Endodermal cell (in vitro differentiated cells): ENCODE measurements around the gene FAF2. TPM values are rescaled to one million over a fixed set of nuclear protein-coding genes. Genes with fewer than 3 reads are reported as not detected.

Experiments used
- DNase-seq: peaks from one replicate; pipeline ENCODE4 v3.0.0-alpha.2; 2017
- H3K27ac ChIP-seq: 2 replicates; pipeline ENCODE4 v1.5.1; 2013; ENCODE audit warnings: mild to moderate bottlenecking, low read depth, low read length, moderate library complexity
- H3K27me3 ChIP-seq: 2 replicates; pipeline ENCODE4 v1.6.1; 2013; ENCODE audit warnings: mild to moderate bottlenecking, low read length, moderate library complexity; ENCODE audit not compliant: insufficient read depth, control insufficient read depth, poor library complexity, severe bottlenecking
- H3K36me3 ChIP-seq: 2 replicates; pipeline ENCODE4 v1.7.0; 2013; ENCODE audit warnings: mild to moderate bottlenecking, low read length, moderate library complexity; ENCODE audit not compliant: control insufficient read depth, insufficient read depth
- H3K4me1 ChIP-seq: one replicate; pipeline ENCODE4 v1.7.0; 2013; ENCODE audit warnings: low read length; ENCODE audit not compliant: control insufficient read depth, insufficient read depth
- H3K4me3 ChIP-seq: 2 replicates; pipeline ENCODE4 v1.5.1; 2013; ENCODE audit warnings: mild to moderate bottlenecking, low read length, moderate library complexity
- H3K9ac ChIP-seq: 2 replicates; pipeline ENCODE4 v1.6.1; 2013; ENCODE audit warnings: mild to moderate bottlenecking, low read length, moderate library complexity; ENCODE audit not compliant: poor library complexity, severe bottlenecking; ENCODE audit errors: extremely low read depth
- H3K9me3 ChIP-seq: 2 replicates; pipeline ENCODE4 v1.6.1; 2013; ENCODE audit warnings: mild to moderate bottlenecking, low read length, moderate library complexity; ENCODE audit not compliant: control insufficient read depth
- H3K27ac Mint-ChIP-seq: 2 replicates; pipeline ENCODE4 v1.8.0; 2020; ENCODE audit warnings: mixed read lengths
- H3K27me3 Mint-ChIP-seq: 2 replicates; pipeline ENCODE4 v1.8.0; 2021; ENCODE audit warnings: mild to moderate bottlenecking, mixed read lengths; ENCODE audit not compliant: insufficient read depth
- H3K36me3 Mint-ChIP-seq: 2 replicates; pipeline ENCODE4 v1.8.0; 2020; ENCODE audit warnings: low read depth, mixed read lengths
- H3K4me1 Mint-ChIP-seq: 2 replicates; pipeline ENCODE4 v1.8.0; 2020; ENCODE audit warnings: mixed read lengths
- H3K4me3 Mint-ChIP-seq: 2 replicates; pipeline ENCODE4 v1.8.0; 2020; ENCODE audit warnings: mild to moderate bottlenecking, moderate library complexity, mixed read lengths
- H3K9me3 Mint-ChIP-seq: 2 replicates; pipeline ENCODE4 v1.8.0; 2020; ENCODE audit warnings: mild to moderate bottlenecking, mixed read lengths
- WGBS, 2 experiments: methylation state at CpG; one replicate each; pipeline versions ENCODE4 v1.1.5 to v1.1.7; 2013; ENCODE audit warnings: missing lambda C conversion rate in 2 of 2, mixed read lengths in 1 of 2; ENCODE audit not compliant: insufficient coverage in 1 of 2, insufficient read length in 1 of 2; 5-methylcytosine and 5-hydroxymethylcytosine counted together
- total RNA-seq, 2 donors: library from RNA; stranded (reverse); fragmentation: NEBNext Ultra II Directional in 1 of 2; extraction: Animal tissue kit (Norgen Biotek cat#: 25700) in 1 of 2; gene quantifications; 2 replicates in 1 of 2; 3 replicates in 1 of 2; pipeline ENCODE4 v1.2.1, GENCODE V29; 2021
- TF ChIP-seq, protein P1 (sequence below): fragments of 200-600 bp; sonication (generic); conservative IDR thresholded peaks from 2 replicates; pipeline ENCODE4 v1.5.0; 2021; ENCODE audit warnings: antibody characterized with exemption, mild to moderate bottlenecking

FAF2 gene
- total RNA-seq, 2 donors from 2014 or later, result 42.9 to 53.0 TPM

DNA sequence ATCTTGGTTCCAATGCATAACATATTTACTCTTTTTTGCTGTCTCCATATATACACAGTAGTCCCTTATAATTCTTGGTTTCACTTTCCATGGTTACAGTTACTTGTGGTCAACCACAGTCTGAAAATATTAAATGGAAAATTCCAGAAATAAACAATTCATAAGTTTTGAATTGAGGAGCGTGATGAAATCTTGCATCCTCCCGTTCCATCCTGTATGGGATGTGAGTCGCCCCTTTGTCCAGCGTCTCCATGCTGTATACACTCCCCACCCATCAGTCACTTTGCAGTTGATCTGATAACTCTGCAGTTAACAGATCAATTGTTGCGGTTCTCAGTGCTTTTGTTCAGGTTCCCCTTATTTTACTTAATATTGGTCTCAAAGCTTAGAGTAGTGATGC lies 11.5 kb upstream of the FAF2 start:
- H3K9me3 Mint-ChIP-seq, result peaks cover 30% of the 10 kb centered on the region
- DNase-seq, result no peak
- H3K27ac ChIP-seq, result no peak overlapping the region
- H3K9me3 ChIP-seq, result peaks cover 26% of the 10 kb centered on the region
- peaks cover 8% of the 10 kb centered on the region for H3K36me3 Mint-ChIP-seq
- H3K27me3 Mint-ChIP-seq, result peaks cover 5% of the 10 kb centered on the region
- H3K4me3 ChIP-seq, result no peak overlapping the region
- H3K4me1 Mint-ChIP-seq, result peaks cover 14% of the 10 kb centered on the region
- no peaks in the 10 kb centered on the region for H3K27me3 ChIP-seq
- peaks cover 9% of the 10 kb centered on the region for H3K4me1 ChIP-seq
- H3K4me3 Mint-ChIP-seq, result no peak overlapping the region
- no peak overlapping the region for H3K27ac Mint-ChIP-seq
- TF ChIP-seq, protein P1, sequence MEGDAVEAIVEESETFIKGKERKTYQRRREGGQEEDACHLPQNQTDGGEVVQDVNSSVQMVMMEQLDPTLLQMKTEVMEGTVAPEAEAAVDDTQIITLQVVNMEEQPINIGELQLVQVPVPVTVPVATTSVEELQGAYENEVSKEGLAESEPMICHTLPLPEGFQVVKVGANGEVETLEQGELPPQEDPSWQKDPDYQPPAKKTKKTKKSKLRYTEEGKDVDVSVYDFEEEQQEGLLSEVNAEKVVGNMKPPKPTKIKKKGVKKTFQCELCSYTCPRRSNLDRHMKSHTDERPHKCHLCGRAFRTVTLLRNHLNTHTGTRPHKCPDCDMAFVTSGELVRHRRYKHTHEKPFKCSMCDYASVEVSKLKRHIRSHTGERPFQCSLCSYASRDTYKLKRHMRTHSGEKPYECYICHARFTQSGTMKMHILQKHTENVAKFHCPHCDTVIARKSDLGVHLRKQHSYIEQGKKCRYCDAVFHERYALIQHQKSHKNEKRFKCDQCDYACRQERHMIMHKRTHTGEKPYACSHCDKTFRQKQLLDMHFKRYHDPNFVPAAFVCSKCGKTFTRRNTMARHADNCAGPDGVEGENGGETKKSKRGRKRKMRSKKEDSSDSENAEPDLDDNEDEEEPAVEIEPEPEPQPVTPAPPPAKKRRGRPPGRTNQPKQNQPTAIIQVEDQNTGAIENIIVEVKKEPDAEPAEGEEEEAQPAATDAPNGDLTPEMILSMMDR, result no peak
- H3K36me3 ChIP-seq, result no peaks in the 10 kb centered on the region
- WGBS, 2 experiments, result 79 to 83% methylated on average over 5 of the region's 5 CpGs
- H3K9ac ChIP-seq, result no peak overlapping the region

- Mint-ChIP-seq H3K4me3 (no peak overlapping the region), H3K27ac (no peak overlapping the region), H3K9me3 (peaks cover 12% of the 10 kb centered on the region), H3K36me3 (peaks cover 2% of the 10 kb centered on the region), H3K27me3 (no peaks in the 10 kb centered on the region), H3K4me1 (peaks cover 22% of the 10 kb centered on the region)
- Histone ChIP-seq H3K27me3 (no peaks in the 10 kb centered on the region), H3K36me3 (no peaks in the 10 kb centered on the region), H3K9me3 (peaks cover 18% of the 10 kb centered on the region), H3K4me1 (peaks cover 18% of the 10 kb centered on the region), H3K9ac (no peak overlapping the region), H3K27ac (no peak overlapping the region), H3K4me3 (peak overlapping the region; percentile 45)
- peak; percentile 55 for DNase-seq
- TF ChIP-seq, protein P1, result no peak
- WGBS, 2 experiments, result 66 to 75% methylated on average over 8 to 12 of the region's 12 CpGs
Observed at GRCh38 chr5:176438959-176439757, 9.0 kb upstream of the FAF2 start.

- no peaks in the 10 kb centered on the region for H3K27me3 Mint-ChIP-seq
Observed at GRCh38 chr5:176440927-176441706, 7.1 kb upstream of the FAF2 start.

More at GRCh38 chr5:176440927-176441706, 7.1 kb upstream of the FAF2 start:
- Histone ChIP-seq H3K27me3 (no peaks in the 10 kb centered on the region), H3K36me3 (no peaks in the 10 kb centered on the region), H3K27ac (no peak overlapping the region), H3K9me3 (peaks cover 7% of the 10 kb centered on the region), H3K4me3 (peak overlapping the region; percentile 19), H3K9ac (no peak overlapping the region), H3K4me1 (peaks cover 18% of the 10 kb centered on the region)
- peaks cover 22% of the 10 kb centered on the region for H3K4me1 Mint-ChIP-seq
- TF ChIP-seq, protein P1, result no peak
- peaks cover 2% of the 10 kb centered on the region for H3K36me3 Mint-ChIP-seq
- H3K4me3 Mint-ChIP-seq, result peak overlapping the region; percentile 31
- H3K9me3 Mint-ChIP-seq, result peaks cover 8% of the 10 kb centered on the region
- H3K27ac Mint-ChIP-seq, result peak overlapping the region; percentile 46
- DNase-seq, result peak; percentile 48
- 89 to 92% methylated on average over 9 to 10 of the region's 10 CpGs for WGBS, 2 experiments
